ENCODE results near the gene MAP7D1.

MAP7D1 gene

GRCh38 chr1:36142121-36142520 lies 13.8 kb upstream of the MAP7D1 start:
- peak in 1 of 2 donors; percentile 30 for DNase-seq (ENCODE audit: low read depth in 2 of 2)
- TF ChIP-seq, protein P1, sequence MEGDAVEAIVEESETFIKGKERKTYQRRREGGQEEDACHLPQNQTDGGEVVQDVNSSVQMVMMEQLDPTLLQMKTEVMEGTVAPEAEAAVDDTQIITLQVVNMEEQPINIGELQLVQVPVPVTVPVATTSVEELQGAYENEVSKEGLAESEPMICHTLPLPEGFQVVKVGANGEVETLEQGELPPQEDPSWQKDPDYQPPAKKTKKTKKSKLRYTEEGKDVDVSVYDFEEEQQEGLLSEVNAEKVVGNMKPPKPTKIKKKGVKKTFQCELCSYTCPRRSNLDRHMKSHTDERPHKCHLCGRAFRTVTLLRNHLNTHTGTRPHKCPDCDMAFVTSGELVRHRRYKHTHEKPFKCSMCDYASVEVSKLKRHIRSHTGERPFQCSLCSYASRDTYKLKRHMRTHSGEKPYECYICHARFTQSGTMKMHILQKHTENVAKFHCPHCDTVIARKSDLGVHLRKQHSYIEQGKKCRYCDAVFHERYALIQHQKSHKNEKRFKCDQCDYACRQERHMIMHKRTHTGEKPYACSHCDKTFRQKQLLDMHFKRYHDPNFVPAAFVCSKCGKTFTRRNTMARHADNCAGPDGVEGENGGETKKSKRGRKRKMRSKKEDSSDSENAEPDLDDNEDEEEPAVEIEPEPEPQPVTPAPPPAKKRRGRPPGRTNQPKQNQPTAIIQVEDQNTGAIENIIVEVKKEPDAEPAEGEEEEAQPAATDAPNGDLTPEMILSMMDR (IDR thresholded peaks at IDR 0.05; ENCODE audit: low read depth, low read length): no peak
- H3K4me3 ChIP-seq (replicated peaks in 1 of 2; ENCODE audit: low read depth in 2 of 2, low read length in 2 of 2): no peak overlapping the region

GRCh38 chr1:36143424-36143823 lies 12.5 kb upstream of the MAP7D1 start:
- no peak overlapping the region for H3K4me3 ChIP-seq (replicated peaks in 1 of 2; ENCODE audit: low read depth in 2 of 2, low read length in 2 of 2)
- no peak for DNase-seq (ENCODE audit: low read depth in 2 of 2)
- TF ChIP-seq, protein P1 (IDR thresholded peaks at IDR 0.05; ENCODE audit: low read depth, low read length): no peak

DNA sequence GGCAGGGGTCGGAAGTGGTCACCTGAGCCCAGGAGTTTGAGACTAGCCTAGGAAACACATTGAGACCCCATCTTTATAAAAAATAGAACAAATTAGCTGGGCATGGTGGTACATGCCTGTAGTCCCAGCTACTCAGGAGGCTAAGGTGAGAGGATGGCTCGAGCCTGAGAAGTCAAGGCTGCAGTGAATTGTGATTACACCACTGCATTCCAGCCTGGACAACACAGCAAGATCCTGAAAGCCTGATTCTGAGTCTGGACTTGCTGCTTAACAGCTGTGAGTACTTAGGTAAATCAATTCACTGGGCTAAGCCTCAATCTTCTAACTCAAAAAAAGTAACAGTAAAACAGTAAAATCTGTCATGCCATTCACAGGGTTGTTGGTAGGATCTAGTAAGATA lies 11.5 kb upstream of the MAP7D1 start:
- no peak for DNase-seq (ENCODE audit: low read depth in 2 of 2)
- no peak overlapping the region for H3K4me3 ChIP-seq (replicated peaks in 1 of 2; ENCODE audit: low read depth in 2 of 2, low read length in 2 of 2)
- TF ChIP-seq, protein P1 (IDR thresholded peaks at IDR 0.05; ENCODE audit: low read depth, low read length): no peak

DNA sequence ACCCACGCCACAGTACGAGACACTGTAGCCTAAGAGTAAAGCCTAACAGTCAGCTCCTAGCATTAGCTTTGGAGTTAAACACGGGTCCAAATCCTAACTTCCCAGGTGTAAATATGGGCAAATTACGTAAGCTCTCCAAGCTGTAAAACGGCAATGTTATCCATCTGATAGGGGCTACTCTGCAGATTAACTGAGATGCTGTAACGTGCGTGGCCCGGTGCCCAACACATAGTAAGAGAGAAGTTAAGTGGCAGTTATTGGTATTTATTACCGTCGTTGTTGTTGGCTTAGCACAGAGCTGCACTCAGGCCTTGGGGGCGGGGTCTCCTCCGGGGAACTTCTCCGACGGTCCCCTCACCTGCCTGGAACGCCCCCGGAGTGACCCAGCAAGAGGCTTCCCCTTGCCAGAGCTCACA lies 7.1 kb upstream of the MAP7D1 start:
- TF ChIP-seq, protein P1 (IDR thresholded peaks at IDR 0.05; ENCODE audit: low read depth, low read length): no peak
- no peak for DNase-seq (ENCODE audit: low read depth in 2 of 2)
- H3K4me3 ChIP-seq (replicated peaks in 1 of 2; ENCODE audit: low read depth in 2 of 2, low read length in 2 of 2): peak overlapping the region; percentile 74 to 83

DNA sequence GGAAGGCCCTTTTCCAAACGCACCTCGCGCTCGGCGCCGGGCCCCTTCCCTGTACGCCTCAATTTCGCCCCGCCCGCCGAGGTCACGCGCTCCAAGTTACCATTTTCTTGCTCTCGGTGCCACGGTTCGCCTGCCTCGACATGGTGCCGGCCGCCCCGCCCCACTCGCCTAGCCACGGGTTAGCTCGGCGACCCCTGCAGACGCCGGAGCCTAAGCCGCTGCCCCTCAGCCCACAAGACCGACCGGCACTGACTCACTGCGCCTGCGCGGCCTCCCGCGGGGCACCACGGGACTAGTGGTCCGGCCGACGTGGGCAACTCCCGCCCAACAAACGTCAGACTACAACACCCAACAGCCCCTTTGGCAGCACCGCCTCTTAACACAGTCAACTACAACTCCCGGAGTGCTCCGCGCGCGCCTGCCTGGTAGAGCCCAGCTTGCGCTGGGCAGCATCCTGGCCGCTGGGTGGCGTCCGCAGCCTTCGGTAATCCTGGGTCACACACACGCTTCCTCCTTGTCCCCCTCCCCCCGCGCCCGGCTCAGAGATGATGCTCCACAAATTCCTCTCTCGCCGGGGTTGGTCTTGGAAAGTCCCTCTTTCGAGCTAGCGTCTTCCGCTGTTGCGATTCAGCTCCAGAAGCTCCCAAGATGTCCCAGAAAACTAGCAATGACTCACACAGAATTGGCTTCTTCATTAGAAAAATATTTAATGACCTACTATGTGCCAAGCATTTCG lies 6.6 kb upstream of the MAP7D1 start, which contains the start of gene TRAPPC3:
Gene TRAPPC3, minus strand, starts transcription at position 250 of the 736 bp plus-strand sequence. Its CDS starts 108 bp downstream, at position 142.
- H3K4me3 ChIP-seq (replicated peaks in 1 of 2; ENCODE audit: low read depth in 2 of 2, low read length in 2 of 2): peak within 1 kb of the TSS; percentile 74 to 83
- DNase-seq (ENCODE audit: low read depth in 2 of 2): peak; percentile 100
- TF ChIP-seq, protein P1 (IDR thresholded peaks at IDR 0.05; ENCODE audit: low read depth, low read length): peak; percentile 95

DNA sequence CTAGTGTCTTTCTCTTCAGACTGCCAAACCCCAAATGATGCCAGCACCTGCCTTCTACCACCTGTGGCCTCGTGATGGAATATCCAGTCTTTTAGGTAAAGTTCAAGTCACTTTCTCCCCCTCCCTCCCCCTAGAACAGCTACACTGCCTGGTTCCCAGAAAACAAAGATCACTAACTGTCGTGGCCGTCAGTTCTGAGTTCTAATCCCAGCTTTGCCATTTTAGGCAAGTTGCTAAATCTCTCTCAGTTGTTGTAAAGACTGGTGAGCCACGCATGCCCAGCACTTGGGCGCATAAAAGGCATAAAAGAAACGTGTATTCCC lies 6.0 kb upstream of the MAP7D1 start:
- TF ChIP-seq, protein P1 (IDR thresholded peaks at IDR 0.05; ENCODE audit: low read depth, low read length): no peak
- no peak overlapping the region for H3K4me3 ChIP-seq (replicated peaks in 1 of 2; ENCODE audit: low read depth in 2 of 2, low read length in 2 of 2)
- no peak for DNase-seq (ENCODE audit: low read depth in 2 of 2)

All from cardiac fibroblast (primary cell).